Activated T-cell treated with anti-CD3 and anti-CD28 coated beads for 1 hour (primary cell): ENCODE results near the gene MTARC2.
"Not testable (repeated sequence)": the region's sequence is repeated elsewhere in the genome, so short reads cannot be mapped to it uniquely, and the experiment has no call there.

Experiments used
- DNase-seq: peaks from one replicate; pipeline ENCODE4 v3.0.0-alpha.2; 2020; ENCODE audit warnings: low read depth

MTARC2 gene

GRCh38 chr1:220732621-220733020, 15.5 kb upstream of the MTARC2 start:
- no peak for DNase-seq

GRCh38 chr1:220733086-220733601, 15.0 kb upstream of the MTARC2 start:
- peak; percentile 70 for DNase-seq

GRCh38 chr1:220734571-220735326, 13.4 kb upstream of the MTARC2 start:
- DNase-seq, result no peak

- not testable (repeated sequence) for DNase-seq
Observed at GRCh38 chr1:220736283-220736682, 11.8 kb upstream of the MTARC2 start.

- no peak for DNase-seq
Observed at GRCh38 chr1:220741349-220741748, 6.8 kb upstream of the MTARC2 start.

- DNase-seq, result no peak
Observed at GRCh38 chr1:220741825-220742224, 6.3 kb upstream of the MTARC2 start.

- DNase-seq, result no peak
Observed at GRCh38 chr1:220742520-220742919, 5.6 kb upstream of the MTARC2 start.

GRCh38 chr1:220746851-220747250, 1.3 kb upstream of the MTARC2 start:
- no peak for DNase-seq

GRCh38 chr1:220747437-220748088, 559 bp upstream of the MTARC2 start:
- DNase-seq, result no peak

- DNase-seq, result no peak
Observed at GRCh38 chr1:220748936-220749335, 814 bp downstream of the MTARC2 start.

GRCh38 chr1:220750131-220750515, 2.0 kb downstream of the MTARC2 start:
- DNase-seq, result no peak

GRCh38 chr1:220751111-220751510, 3.0 kb downstream of the MTARC2 start:
- DNase-seq, result no peak

GRCh38 chr1:220754212-220754917, 6.2 kb downstream of the MTARC2 start:
- no peak for DNase-seq

GRCh38 chr1:220754918-220755295, 6.8 kb downstream of the MTARC2 start:
- DNase-seq, result no peak

- DNase-seq, result no peak
Observed at GRCh38 chr1:220755309-220755708, 7.2 kb downstream of the MTARC2 start.

GRCh38 chr1:220757441-220757840, 9.3 kb downstream of the MTARC2 start:
- no peak for DNase-seq

GRCh38 chr1:220759147-220759546, 11.0 kb downstream of the MTARC2 start:
- no peak for DNase-seq

GRCh38 chr1:220761688-220762427, 13.7 kb downstream of the MTARC2 start:
- DNase-seq, result no peak

- no peak for DNase-seq
Observed at GRCh38 chr1:220764757-220765156, 16.6 kb downstream of the MTARC2 start.

- DNase-seq, result no peak
Observed at GRCh38 chr1:220767312-220768125, 19.4 kb downstream of the MTARC2 start.

GRCh38 chr1:220768126-220768601, 20.0 kb downstream of the MTARC2 start:
- DNase-seq, result no peak
